IgD-negative memory B cell (primary cell): ENCODE measurements around the gene PSMG3. TPM values are rescaled to one million over a fixed set of nuclear protein-coding genes. Genes with fewer than 3 reads are reported as not detected.

Experiments
- H3K27ac Mint-ChIP-seq, 3 donors: one replicate each; pipeline ENCODE4 v1.8.0; 2020 to 2022; ENCODE audit warnings: mild to moderate bottlenecking in 3 of 3, mixed read lengths in 3 of 3, moderate library complexity in 1 of 3
- H3K27me3 Mint-ChIP-seq: one replicate; pipeline ENCODE4 v1.8.0; 2021; ENCODE audit warnings: mixed read lengths
- H3K36me3 Mint-ChIP-seq: one replicate; pipeline ENCODE4 v1.8.0; 2020; ENCODE audit warnings: mild to moderate bottlenecking, mixed read lengths
- H3K4me1 Mint-ChIP-seq, 3 donors: one replicate each; pipeline ENCODE4 v1.8.0; 2020 to 2022; ENCODE audit warnings: mixed read lengths in 3 of 3, mild to moderate bottlenecking in 1 of 3
- H3K4me3 Mint-ChIP-seq, 4 donors: one replicate each; pipeline ENCODE4 v1.8.0; 2020 to 2022; ENCODE audit warnings: mild to moderate bottlenecking in 4 of 4, mixed read lengths in 4 of 4, moderate library complexity in 3 of 4
- H3K9me3 Mint-ChIP-seq, 3 donors: one replicate each; pipeline ENCODE4 v1.8.0; 2020 to 2021; ENCODE audit warnings: mixed read lengths in 3 of 3, mild to moderate bottlenecking in 1 of 3
- polyA plus RNA-seq: library from polyadenylated mRNA; unstranded; fragments of 300-500 nt; fragmentation: Illumina TruSeq; gene quantifications from one replicate; pipeline ENCODE4 v1.2.3, GENCODE V29; 2021

PSMG3 gene
- polyA plus RNA-seq, 1 donor from 2014 or later: 42.5 TPM

DNA sequence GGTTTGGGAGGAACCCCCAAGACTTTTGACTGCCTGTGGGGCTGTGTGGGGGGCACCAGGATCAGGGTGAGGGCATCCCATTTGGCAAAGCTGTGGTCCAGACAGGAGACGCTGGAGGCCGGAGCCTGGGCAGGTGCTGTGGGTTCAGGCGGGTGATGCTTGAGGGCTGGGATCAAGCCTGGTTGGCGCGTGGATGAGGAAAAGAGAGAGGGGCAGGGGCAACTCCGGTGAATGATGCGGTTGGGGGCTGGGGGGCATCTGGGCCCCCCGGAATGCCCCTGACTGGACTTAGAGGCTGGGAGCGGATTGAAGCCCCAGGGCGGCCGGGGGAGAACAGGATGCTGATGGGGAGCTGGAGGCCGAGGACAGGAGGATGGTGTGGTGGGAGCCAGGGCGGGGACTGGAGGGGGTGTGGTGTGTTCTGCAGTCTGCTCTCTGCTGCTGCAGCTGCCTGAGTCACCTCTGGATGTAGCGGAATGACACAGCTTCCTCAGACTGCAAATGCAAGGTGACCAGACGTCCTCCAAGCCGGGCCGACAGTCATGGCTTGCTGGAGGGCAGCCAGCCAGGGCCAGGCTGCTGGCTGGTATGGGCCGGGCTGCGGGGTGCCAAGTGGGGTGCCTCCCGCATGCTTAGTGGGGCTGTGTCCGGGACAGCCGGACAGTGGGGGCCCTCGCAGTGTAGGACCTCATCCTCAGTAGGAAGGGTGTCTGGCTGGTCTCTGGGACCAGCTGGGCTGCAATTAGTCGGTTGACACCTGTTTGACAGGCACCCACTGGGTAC is 36.1 kb downstream of the PSMG3 start:
- H3K9me3 Mint-ChIP-seq: no peaks in the 10 kb centered on the region
- no peaks in the 10 kb centered on the region for H3K27me3 Mint-ChIP-seq
- H3K27ac Mint-ChIP-seq: peak overlapping the region; percentile 81 to 100 (median 94)
- no peaks in the 10 kb centered on the region for H3K36me3 Mint-ChIP-seq
- peak overlapping the region; percentile 76 to 99 (median 88) for H3K4me3 Mint-ChIP-seq
- H3K4me1 Mint-ChIP-seq: peaks cover 17 to 26% (median 18%) of the 10 kb centered on the region in 3 donors

DNA sequence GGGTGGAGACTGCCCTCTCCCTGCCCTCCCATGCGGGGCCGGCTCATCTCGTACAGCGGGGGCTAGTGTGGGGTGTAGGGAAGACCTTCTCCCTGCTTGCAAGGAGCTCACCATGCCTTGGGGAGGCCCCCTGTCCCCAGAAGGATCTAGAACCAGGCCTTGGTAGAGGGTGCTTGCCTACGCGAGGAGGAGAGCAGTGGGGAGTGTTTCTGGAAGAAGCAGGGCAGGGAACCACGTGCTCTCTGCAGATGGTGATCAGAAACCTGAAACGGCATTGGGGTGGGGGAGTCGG is 36.6 kb downstream of the PSMG3 start:
- Mint-ChIP-seq H3K27ac (peak overlapping the region; percentile 81 to 100 (median 94)), H3K4me3 (peak overlapping the region; percentile 76 to 99 (median 88)), H3K9me3 (no peaks in the 10 kb centered on the region), H3K36me3 (no peaks in the 10 kb centered on the region), H3K27me3 (no peaks in the 10 kb centered on the region), H3K4me1 (peaks cover 17 to 26% (median 18%) of the 10 kb centered on the region in 3 donors)

DNA sequence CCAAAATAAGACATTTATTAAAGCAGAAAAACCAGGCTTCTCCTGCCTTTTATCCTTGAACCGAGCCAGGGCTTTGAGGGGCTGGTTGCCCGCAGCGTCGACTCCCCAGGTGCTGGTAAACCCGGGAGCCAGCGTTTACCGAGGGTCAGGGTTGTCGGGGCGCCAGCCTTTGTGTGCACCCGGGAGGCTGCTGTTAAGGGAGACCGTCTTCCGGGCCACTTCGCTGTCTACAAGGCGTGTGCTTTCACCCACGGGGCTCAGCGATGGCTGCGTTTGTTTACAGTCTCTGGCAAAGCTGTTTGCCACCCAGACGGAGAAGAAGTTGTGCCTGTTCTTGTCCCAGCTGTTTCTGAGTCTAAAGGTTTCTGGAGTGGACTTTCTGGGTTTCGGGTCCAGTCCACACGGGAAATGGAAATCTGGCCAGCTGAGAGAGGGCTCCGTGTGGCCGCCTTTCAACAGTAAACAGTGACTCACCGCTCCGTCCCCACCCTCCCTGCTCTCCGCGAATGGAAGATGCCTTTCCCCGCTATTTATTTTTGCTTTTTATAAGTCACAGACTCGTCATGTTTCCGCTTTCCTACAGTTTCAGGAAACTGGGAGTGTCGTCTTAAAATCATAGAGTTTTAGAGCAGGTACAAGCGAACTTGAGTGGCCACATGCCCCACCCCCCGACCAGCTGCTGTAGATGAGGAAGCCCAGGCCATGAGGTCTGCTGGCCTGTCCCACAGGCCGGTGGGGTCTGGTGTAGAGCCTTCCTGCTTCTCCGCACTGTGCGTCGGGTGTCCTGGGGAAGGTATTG is 37.2 kb downstream of the PSMG3 start:
- H3K27me3 Mint-ChIP-seq: no peaks in the 10 kb centered on the region
- H3K4me3 Mint-ChIP-seq: peak overlapping the region; percentile 76 to 99 (median 94)
- no peaks in the 10 kb centered on the region for H3K9me3 Mint-ChIP-seq
- H3K27ac Mint-ChIP-seq: peak overlapping the region; percentile 94 to 100 (median 96)
- H3K36me3 Mint-ChIP-seq: no peaks in the 10 kb centered on the region
- H3K4me1 Mint-ChIP-seq: peaks cover 17 to 26% (median 18%) of the 10 kb centered on the region in 3 donors

DNA sequence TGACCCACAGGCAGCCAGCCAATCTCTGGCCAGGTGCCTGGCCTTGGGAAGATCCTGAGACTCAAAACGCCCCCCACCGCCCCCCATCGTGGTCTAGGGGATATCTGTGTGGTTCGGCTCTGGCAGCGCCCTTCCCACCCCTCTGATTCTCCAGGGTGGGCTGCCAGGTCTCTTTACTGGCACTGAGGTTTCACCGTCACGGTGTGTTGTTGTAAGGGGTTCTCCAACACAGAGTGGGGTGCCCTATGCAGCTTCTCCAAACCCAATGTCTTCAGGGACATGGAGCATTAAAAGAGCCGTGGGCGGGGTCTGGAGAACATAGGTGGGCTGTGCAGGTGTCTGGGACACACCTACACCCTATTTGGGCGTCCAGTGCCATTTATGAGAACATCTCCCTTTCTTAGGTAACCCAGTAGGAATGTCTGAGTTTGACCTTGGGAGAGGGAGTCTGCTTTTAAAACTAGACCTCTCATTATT is 37.8 kb downstream of the PSMG3 start:
- no peaks in the 10 kb centered on the region for H3K9me3 Mint-ChIP-seq
- peaks cover 17 to 26% (median 18%) of the 10 kb centered on the region in 3 donors for H3K4me1 Mint-ChIP-seq
- H3K27me3 Mint-ChIP-seq: no peaks in the 10 kb centered on the region
- H3K4me3 Mint-ChIP-seq: peak overlapping the region; percentile 76 to 99 (median 94)
- H3K27ac Mint-ChIP-seq: peak overlapping the region; percentile 94 to 100 (median 96)
- no peaks in the 10 kb centered on the region for H3K36me3 Mint-ChIP-seq

DNA sequence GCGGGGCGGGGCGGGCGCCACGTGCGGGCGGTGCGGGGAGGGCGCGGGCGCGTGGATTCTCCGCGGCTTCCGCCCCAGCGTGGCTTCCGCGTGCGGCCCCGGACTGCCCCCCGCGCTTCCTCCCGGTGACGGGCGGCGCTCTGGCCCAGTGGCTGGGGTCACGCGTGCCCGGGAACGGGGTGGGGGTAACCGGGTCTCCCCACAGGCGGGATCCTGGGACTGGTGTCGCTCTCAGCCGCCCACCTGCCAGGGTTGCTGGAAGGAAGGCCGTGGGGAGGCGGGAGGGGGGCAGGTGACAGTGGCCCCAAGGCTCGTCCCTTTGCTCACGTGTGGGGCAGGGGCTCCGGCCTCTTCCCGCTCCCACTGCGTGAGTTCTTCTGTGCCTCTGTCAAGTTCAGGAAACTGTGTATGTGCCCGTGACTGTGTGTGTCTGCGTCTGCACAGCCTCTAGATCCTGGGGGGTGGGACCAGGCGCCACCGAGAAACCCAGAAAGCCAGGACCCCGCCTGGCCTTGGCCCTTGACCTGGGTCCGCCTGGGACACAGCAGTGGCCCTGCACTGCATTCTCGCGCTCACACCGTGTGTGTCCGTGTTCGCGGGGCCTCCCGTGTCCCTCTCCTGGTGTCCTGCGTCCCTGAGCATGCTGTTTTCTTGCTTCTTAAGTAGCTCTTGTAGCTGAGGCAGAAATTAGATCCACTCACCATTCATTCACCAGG is 38.4 kb downstream of the PSMG3 start:
- Mint-ChIP-seq H3K4me1 (peaks cover 17 to 28% (median 18%) of the 10 kb centered on the region in 3 donors), H3K9me3 (no peaks in the 10 kb centered on the region), H3K27me3 (no peaks in the 10 kb centered on the region), H3K36me3 (no peaks in the 10 kb centered on the region), H3K27ac (peak overlapping the region; percentile 94 to 100 (median 96)), H3K4me3 (peak overlapping the region; percentile 76 to 99 (median 94))

DNA sequence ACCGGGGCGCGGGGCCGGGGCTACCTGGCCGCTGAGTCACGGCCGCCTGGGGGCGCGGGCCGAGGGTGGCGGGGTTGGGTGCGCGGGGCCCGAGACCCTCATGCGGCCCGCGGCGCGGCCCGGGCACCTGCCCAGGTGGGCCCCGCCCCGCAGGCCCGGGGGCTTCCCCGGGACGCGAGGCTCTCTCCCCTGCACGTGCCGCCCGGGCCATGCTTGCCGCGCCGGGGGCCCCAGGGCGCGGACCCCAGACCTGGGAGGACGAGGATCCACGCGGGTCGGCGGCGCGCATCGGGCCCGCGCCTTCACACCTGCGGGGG is 38.9 kb downstream of the PSMG3 start:
- H3K27me3 Mint-ChIP-seq: no peaks in the 10 kb centered on the region
- H3K27ac Mint-ChIP-seq: no peak overlapping the region
- H3K4me3 Mint-ChIP-seq: no peak overlapping the region

DNA sequence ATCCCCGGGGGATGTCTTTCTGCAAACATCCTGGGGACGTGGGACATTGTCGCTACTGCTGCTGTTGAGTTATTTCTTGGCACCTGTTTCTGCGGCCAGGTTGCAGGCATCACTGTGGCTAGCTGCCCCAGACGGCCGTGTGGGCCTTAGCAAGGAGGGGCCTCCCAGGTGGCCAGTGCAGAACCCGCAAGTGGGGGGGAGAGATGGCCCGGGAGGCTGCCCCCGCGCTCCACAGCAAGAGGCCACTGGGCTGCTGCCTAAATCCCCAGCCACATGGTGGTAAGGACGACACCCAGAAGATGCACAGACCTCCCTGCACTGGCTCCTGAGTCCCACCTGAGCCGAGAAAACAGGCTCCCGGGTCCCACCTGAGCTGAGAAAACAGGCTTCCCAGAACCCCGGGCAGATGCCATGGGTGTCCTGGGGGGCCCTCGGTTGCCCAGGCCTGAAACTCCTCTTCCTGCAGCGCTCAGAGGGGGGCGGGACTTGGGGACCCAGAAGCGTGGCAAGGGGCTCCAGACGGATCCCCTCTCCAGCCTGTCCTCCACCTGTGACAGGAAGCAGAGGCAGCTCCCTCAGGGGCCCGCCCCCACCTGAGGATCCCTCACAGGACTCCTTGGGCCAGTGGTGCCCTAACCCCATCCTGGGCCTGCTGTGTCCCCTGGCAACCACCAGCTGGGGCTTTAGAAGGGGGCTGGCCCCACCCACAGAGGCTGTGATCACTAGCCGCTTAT is 40.3 kb downstream of the PSMG3 start:
- Mint-ChIP-seq H3K9me3 (peaks cover 0 to 3% (median 0%) of the 10 kb centered on the region in 3 donors), H3K27ac (peak overlapping the region in 1 of 3 donors; percentile 66), H3K36me3 (no peaks in the 10 kb centered on the region), H3K4me3 (peak overlapping the region in 3 of 4 donors; percentile 66 to 79 (median 76)), H3K27me3 (peaks cover 7% of the 10 kb centered on the region), H3K4me1 (peaks cover 18 to 28% (median 20%) of the 10 kb centered on the region in 3 donors)

More for the DNA sequence above, 38.9 kb downstream of the PSMG3 start:
- H3K9me3 Mint-ChIP-seq: no peaks in the 10 kb centered on the region
- no peaks in the 10 kb centered on the region for H3K36me3 Mint-ChIP-seq
- H3K4me1 Mint-ChIP-seq: peaks cover 17 to 28% (median 18%) of the 10 kb centered on the region in 3 donors

DNA sequence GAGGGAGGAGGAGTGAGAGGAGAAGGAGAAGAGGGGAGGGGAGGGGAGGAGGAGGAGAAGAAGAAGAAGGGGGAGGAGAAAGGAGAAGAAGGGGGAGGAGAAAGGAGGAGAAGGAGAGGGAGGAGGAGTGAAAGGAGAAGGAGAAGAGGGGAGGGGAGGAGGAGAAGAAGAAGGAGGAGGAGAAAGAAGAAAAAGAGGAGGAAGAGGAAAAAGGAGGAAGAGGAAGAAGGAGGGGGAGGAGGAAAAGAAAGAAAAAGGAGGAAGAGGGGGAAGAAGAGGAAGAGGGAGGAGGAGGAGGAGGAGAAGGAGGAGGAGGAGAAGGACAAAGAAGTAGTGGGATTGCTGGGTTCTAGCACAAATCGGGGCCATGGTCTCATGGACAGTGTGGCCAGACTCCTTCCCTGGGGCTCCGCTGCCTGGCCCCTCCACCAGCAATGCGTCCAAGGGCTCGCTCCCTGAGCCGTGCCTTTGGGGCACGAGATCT is 43.5 kb downstream of the PSMG3 start:
- peak overlapping the region in 2 of 4 donors; percentile 7 to 67 for H3K4me3 Mint-ChIP-seq
- peak overlapping the region in 1 of 3 donors; percentile 43 for H3K27ac Mint-ChIP-seq
- H3K27me3 Mint-ChIP-seq: peaks cover 14% of the 10 kb centered on the region
- H3K9me3 Mint-ChIP-seq: peaks cover 0 to 3% (median 0%) of the 10 kb centered on the region in 3 donors
- no peaks in the 10 kb centered on the region for H3K36me3 Mint-ChIP-seq
- peaks cover 0 to 3% (median 3%) of the 10 kb centered on the region in 3 donors for H3K4me1 Mint-ChIP-seq

DNA sequence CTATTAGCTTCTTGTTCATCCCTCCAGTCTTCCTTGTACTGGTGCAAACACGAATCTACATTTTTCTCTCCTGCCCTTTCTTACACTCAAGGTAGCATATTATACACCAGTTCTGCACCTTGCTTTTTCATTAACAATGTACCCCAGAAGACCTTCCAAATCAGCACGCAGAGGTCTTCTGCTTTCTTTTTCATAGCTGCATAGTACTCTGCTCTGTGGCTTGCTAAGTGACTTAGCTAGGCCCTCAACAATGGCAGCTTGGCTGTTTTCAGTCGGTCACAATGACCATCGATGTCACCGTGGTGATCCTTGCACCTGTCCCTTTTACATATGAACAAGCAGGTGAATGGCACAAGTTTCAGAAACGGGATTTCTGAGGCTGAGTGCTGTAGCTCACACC is 44.4 kb downstream of the PSMG3 start:
- H3K9me3 Mint-ChIP-seq: peaks cover 0 to 3% (median 0%) of the 10 kb centered on the region in 3 donors
- peak overlapping the region in 1 of 4 donors; percentile 60 for H3K4me3 Mint-ChIP-seq
- H3K36me3 Mint-ChIP-seq: no peaks in the 10 kb centered on the region
- H3K27ac Mint-ChIP-seq: no peak overlapping the region
- H3K27me3 Mint-ChIP-seq: peaks cover 14% of the 10 kb centered on the region
- H3K4me1 Mint-ChIP-seq: peaks cover 0 to 3% (median 3%) of the 10 kb centered on the region in 3 donors

DNA sequence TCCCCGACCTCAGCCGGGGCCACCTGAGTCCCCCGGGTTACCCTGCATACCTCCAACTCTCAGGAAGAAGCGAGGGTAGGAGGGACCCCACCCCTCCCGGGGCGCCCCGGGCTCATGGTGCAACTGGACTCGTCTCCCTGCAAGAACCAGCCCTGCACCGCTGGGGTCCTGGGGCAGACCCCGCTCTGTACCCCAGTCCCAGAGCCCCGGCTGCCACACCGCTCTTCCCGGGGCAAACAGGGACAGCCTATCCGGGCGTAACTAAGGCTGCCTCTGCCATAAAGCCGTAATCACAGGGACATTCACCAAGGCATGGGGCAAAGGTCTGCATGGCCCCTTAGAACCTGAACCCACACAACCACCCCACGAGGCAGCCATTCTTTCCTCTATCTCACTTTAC is 46.0 kb downstream of the PSMG3 start:
- H3K4me1 Mint-ChIP-seq: peaks cover 2 to 4% (median 3%) of the 10 kb centered on the region in 3 donors
- H3K9me3 Mint-ChIP-seq: peaks cover 3 to 7% (median 3%) of the 10 kb centered on the region in 3 donors
- H3K27ac Mint-ChIP-seq: no peak overlapping the region
- H3K4me3 Mint-ChIP-seq: no peak overlapping the region
- H3K27me3 Mint-ChIP-seq: peaks cover 14% of the 10 kb centered on the region
- H3K36me3 Mint-ChIP-seq: peaks cover 7% of the 10 kb centered on the region

DNA sequence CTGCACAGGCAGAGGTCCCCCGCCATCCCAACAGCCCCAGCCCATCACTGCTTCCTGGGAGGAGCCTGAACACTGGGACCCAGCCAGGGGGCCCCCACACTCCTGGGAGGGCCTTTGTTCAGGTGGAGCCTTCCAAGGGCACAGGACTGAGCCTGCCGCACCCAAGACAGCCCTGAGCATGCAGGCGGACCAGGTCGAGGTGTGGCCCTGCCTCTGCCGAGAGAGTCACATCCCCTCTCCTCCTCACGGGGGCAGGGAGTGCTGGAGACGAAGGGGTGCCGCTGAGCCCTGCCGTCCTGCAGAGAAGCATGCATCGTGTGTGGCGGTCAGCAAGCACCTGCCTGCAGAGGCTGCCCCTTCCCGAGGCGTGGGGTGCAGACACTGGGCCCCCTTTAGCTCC is 46.6 kb downstream of the PSMG3 start:
- Mint-ChIP-seq H3K36me3 (peaks cover 7% of the 10 kb centered on the region), H3K27ac (no peak overlapping the region), H3K4me1 (peaks cover 2 to 4% (median 3%) of the 10 kb centered on the region in 3 donors), H3K27me3 (peaks cover 14% of the 10 kb centered on the region), H3K4me3 (no peak overlapping the region), H3K9me3 (peaks cover 3 to 7% (median 3%) of the 10 kb centered on the region in 3 donors)

DNA sequence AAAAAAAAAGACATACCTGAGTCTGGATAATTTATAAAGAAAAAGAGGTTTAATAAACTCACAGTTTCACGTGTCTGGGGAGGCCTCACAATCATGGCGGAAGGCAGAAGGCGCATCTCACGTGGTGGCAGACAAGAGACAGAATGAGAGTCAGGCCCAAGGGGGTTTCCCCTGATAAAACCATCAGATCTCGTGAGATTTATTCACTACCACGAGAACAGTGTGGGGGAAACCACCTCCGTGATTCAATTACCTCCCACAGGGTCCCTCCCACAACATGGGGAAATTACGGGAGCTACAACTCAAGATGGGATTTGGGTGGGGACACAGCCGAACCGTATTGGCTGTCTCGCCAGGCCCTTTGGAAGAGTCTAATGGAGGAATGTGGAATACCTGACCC is 48.4 kb downstream of the PSMG3 start:
- peaks cover 3 to 7% (median 3%) of the 10 kb centered on the region in 3 donors for H3K9me3 Mint-ChIP-seq
- H3K4me1 Mint-ChIP-seq: peaks cover 0 to 4% (median 3%) of the 10 kb centered on the region in 3 donors
- H3K36me3 Mint-ChIP-seq: peaks cover 7% of the 10 kb centered on the region
- peaks cover 14% of the 10 kb centered on the region for H3K27me3 Mint-ChIP-seq
- peak overlapping the region in 1 of 4 donors; percentile 20 for H3K4me3 Mint-ChIP-seq
- peak overlapping the region in 1 of 3 donors; percentile 62 for H3K27ac Mint-ChIP-seq

DNA sequence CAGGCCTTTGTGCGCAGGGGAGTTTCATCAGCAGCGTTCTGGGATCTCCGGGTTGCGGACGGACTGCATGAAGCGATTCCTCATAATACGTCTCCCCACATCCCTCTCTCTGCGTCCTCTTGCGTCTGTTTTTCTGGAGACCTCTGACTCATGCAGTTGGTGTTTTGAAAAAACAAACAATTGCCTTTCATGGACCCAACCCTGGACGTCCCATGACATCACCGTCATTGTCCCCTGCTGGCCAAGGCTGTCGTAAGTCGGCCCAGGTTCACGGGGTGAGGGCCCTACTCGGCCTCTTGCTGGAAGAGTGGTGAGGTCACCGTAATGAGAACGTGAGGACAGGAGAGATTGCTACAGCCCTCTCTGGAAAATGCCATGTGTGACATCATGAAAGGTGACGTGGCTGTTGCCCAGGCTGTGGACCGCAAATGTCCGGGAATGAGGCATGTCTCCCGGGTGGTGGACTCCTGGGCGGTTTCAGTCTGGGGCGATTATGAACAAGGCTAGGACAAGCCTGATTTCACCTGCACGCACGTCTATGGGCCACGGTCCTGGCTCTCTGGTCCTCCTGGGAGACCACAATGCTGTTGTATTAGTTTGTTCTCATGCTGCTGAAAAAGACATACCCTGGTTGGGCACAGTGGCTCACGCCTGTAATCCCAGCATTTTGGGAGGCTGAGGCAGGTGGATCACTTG is 49.1 kb downstream of the PSMG3 start:
- peaks cover 0 to 4% (median 3%) of the 10 kb centered on the region in 3 donors for H3K4me1 Mint-ChIP-seq
- H3K27me3 Mint-ChIP-seq: peaks cover 14% of the 10 kb centered on the region
- H3K9me3 Mint-ChIP-seq: peaks cover 3 to 7% (median 3%) of the 10 kb centered on the region in 3 donors
- peaks cover 7% of the 10 kb centered on the region for H3K36me3 Mint-ChIP-seq
- H3K27ac Mint-ChIP-seq: no peak overlapping the region
- H3K4me3 Mint-ChIP-seq: no peak overlapping the region
